Ascending aorta (tissue), 2 donors: ENCODE measurements around the gene CCL22. TPM values are rescaled to one million over a fixed set of nuclear protein-coding genes. Genes with fewer than 3 reads are reported as not detected.

Experiments
- DNase-seq, 2 donors: peaks; one replicate each; pipeline ENCODE4 v3.0.0-alpha.2; 2019; ENCODE audit warnings: low spot score in 2 of 2
- H3K27ac ChIP-seq, 2 donors: fragments of 200-600 bp; sonication (generic); one replicate each; pipeline ENCODE4 v1.5.1; 2016 to 2017; ENCODE audit warnings: mild to moderate bottlenecking in 1 of 2
- H3K27me3 ChIP-seq: fragments of 200-600 bp; sonication (generic); one replicate; pipeline ENCODE4 v1.5.1; 2017
- H3K36me3 ChIP-seq, 2 donors: fragments of 200-600 bp; sonication (generic); one replicate each; pipeline ENCODE4 v1.5.1; 2016
- H3K4me1 ChIP-seq, 2 donors: fragments of 200-600 bp; sonication (generic); one replicate each; pipeline ENCODE4 v1.5.1; 2016 to 2017; ENCODE audit warnings: mild to moderate bottlenecking in 1 of 2
- H3K4me3 ChIP-seq, 2 donors: fragments of 200-600 bp; sonication (generic); one replicate each; pipeline ENCODE4 v1.5.1; 2016 to 2017; ENCODE audit warnings: mild to moderate bottlenecking in 1 of 2
- H3K9me3 ChIP-seq, 2 donors: fragments of 200-600 bp; sonication (generic); one replicate each; pipeline ENCODE4 v1.5.1; 2016
- CTCF ChIP-seq, 3 experiments: fragments of 200-600 bp in 2 of 3; fragments of 450-650 bp in 1 of 3; sonication (generic) in 2 of 3; IDR thresholded peaks; one replicate each; pipeline ENCODE4 v1.5.1; 2016 to 2019; ENCODE audit warnings: antibody characterized with exemption in 3 of 3, mild to moderate bottlenecking in 1 of 3, moderate library complexity in 1 of 3
- intact Hi-C: fragments of 100-400 bp; cut with DNase I; formaldehyde crosslinking; loops from one replicate; pipeline ENCODE4 v1.15.1; 2023
- total RNA-seq: library from RNA; depleted of rRNA; stranded (reverse); fragments of >200 nt; gene quantifications from one replicate; pipeline ENCODE4 v1.1.0, GENCODE V29; 2016

The CCL22 gene
- total RNA-seq, 1 donor from 2014 or later, result not detected

GRCh38 chr16:57401943-57402640 lies 43.5 kb downstream of the CCL22 start:
- no peaks in the 10 kb centered on the region for H3K9me3 ChIP-seq
- H3K4me1 ChIP-seq, result no peaks in the 10 kb centered on the region
- H3K36me3 ChIP-seq, result no peaks in the 10 kb centered on the region
- H3K4me3 ChIP-seq, result no peak overlapping the region
- intact Hi-C loops, result no loop called here
- no peaks in the 10 kb centered on the region for H3K27me3 ChIP-seq
- no peak overlapping the region for H3K27ac ChIP-seq
- no peak for DNase-seq
- TF ChIP-seq CTCF (IDR thresholded peaks at IDR 0.05), result no peak

- no peaks in the 10 kb centered on the region for H3K36me3 ChIP-seq
- DNase-seq, result no peak
- no peak within 1 kb of the TSS for H3K4me3 ChIP-seq
- no peaks in the 10 kb centered on the region for H3K4me1 ChIP-seq
- H3K27ac ChIP-seq, result no peak within 1 kb of the TSS
- no peaks in the 10 kb centered on the region for H3K27me3 ChIP-seq
- no peaks in the 10 kb centered on the region for H3K9me3 ChIP-seq
- intact Hi-C loops, result no loop called here
- TF ChIP-seq CTCF (IDR thresholded peaks at IDR 0.05), result no peak
These were observed 45.6 kb downstream of the CCL22 start, which contains the start of gene CCL17 for GRCh38 chr16:57403965-57404817. Gene CCL17 (plus strand): TSS chr16:57404767. CDS start chr16:57413933, 9,166 bp downstream.

GRCh38 chr16:57405097-57405496 lies 46.5 kb downstream of the CCL22 start:
- no peak overlapping the region for H3K4me3 ChIP-seq
- no peaks in the 10 kb centered on the region for H3K27me3 ChIP-seq
- TF ChIP-seq CTCF (IDR thresholded peaks at IDR 0.05), result no peak
- H3K27ac ChIP-seq, result no peak overlapping the region
- DNase-seq, result no peak
- intact Hi-C loops, result no loop called here
- H3K9me3 ChIP-seq, result no peaks in the 10 kb centered on the region
- H3K4me1 ChIP-seq, result no peaks in the 10 kb centered on the region
- H3K36me3 ChIP-seq, result no peaks in the 10 kb centered on the region

GRCh38 chr16:57406881-57407280 lies 48.3 kb downstream of the CCL22 start:
- no peaks in the 10 kb centered on the region for H3K9me3 ChIP-seq
- no peaks in the 10 kb centered on the region for H3K36me3 ChIP-seq
- H3K27ac ChIP-seq, result no peak overlapping the region
- no peaks in the 10 kb centered on the region for H3K27me3 ChIP-seq
- H3K4me3 ChIP-seq, result no peak overlapping the region
- DNase-seq, result no peak
- no peak for TF ChIP-seq CTCF (IDR thresholded peaks at IDR 0.05)
- no peaks in the 10 kb centered on the region for H3K4me1 ChIP-seq
- intact Hi-C loops, result no loop called here

GRCh38 chr16:57407521-57408353 lies 49.2 kb downstream of the CCL22 start:
- TF ChIP-seq CTCF (IDR thresholded peaks at IDR 0.05), result no peak
- no peak for DNase-seq
- Histone ChIP-seq H3K27ac (no peak overlapping the region), H3K9me3 (no peaks in the 10 kb centered on the region), H3K4me3 (no peak overlapping the region), H3K27me3 (no peaks in the 10 kb centered on the region), H3K36me3 (no peaks in the 10 kb centered on the region), H3K4me1 (no peaks in the 10 kb centered on the region)
- intact Hi-C loops, result no loop called here
